Measurements from ENCODE around the gene PAPOLG. TPM values are rescaled to one million over a fixed set of nuclear protein-coding genes. Genes with fewer than 3 reads are reported as not detected.
A peak's percentile ranks its signal among the peaks of the same experiment; 100 is the strongest.

Gene PAPOLG
- total and polyA plus RNA-seq, 2 donors (not counting 1 experiment from before 2014, with no cell fraction given): 9.4 to 27.5 TPM

DNA sequence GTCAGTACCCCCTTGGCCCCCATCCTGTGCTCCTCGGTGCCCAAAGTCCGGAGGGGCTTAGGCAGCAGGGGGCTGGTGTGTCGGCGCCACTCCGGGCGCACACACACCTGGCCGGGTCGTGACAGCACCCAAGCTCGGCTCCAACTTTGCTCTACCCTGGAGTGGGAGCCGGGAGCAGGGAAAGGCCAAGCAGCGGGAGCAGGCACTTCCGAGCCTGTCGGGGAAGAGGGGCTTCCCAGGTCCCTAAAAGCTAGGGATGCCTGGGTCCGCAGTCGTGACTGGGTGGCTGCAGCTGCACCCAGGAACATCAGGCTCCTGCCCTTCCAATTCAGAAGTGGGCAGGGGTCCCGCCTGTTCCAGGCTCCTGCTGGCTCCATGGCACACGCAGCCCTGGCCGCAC is 48.4 kb downstream of the PAPOLG start:
- no peaks in the 10 kb centered on the region for H3K27me3 Mint-ChIP-seq
- POLR2A ChIA-PET: interaction anchor here (0.6 kb wide), 1 partner anchor 79 kb away, joined by 3 read pairs; no protein-coding TSS in a partner anchor

GRCh38 chr2:60806595-60806987 is 50.5 kb downstream of the PAPOLG start:
- H3K9me3 Mint-ChIP-seq (ENCODE audit: insufficient read depth): no peaks in the 10 kb centered on the region
- Histone ChIP-seq H3K79me2 (ENCODE audit: control insufficient read depth, insufficient read depth, low read length) (no peaks in the 10 kb centered on the region), H3K9me3 (ENCODE audit: control extremely low read depth in 1 of 3, control insufficient read depth in 2 of 3, insufficient read depth in 1 of 3, low read length in 2 of 3) (no peaks in the 10 kb centered on the region), H3K4me1 (ENCODE audit: control insufficient read depth in 2 of 2, insufficient read depth in 2 of 2, low read length in 2 of 2) (peaks cover 20 to 32% of the 10 kb centered on the region in 2 donors), H3K27ac (ENCODE audit: low read length in 2 of 2) (peak overlapping the region; percentile 31 to 55), H3K36me3 (replicated peaks in 1 of 2; ENCODE audit: control extremely low read depth in 1 of 2, control insufficient read depth in 1 of 2, extremely low read depth in 1 of 2, insufficient read depth in 2 of 2, low read length in 1 of 2) (peaks cover 0 to 12% of the 10 kb centered on the region in 2 experiments), H3K27me3 (replicated peaks in 1 of 4; ENCODE audit: control extremely low read depth in 1 of 4, control insufficient read depth in 3 of 4, insufficient read depth in 4 of 4, low read length in 3 of 4) (no peaks in the 10 kb centered on the region), H2AFZ (ENCODE audit: insufficient read depth, low read depth, low read length, poor library complexity, severe bottlenecking) (peak overlapping the region; percentile 52), H3K4me2 (replicated peaks; ENCODE audit: low read depth, low read length, poor library complexity, severe bottlenecking) (peak overlapping the region; percentile 39), H4K20me1 (ENCODE audit: control insufficient read depth, insufficient read depth, low read length, poor library complexity, severe bottlenecking) (no peaks in the 10 kb centered on the region), H3K9ac (ENCODE audit: low read length) (peak overlapping the region; percentile 1), H3K4me3 (ENCODE audit: control extremely low read depth in 1 of 5, extremely low read depth in 1 of 5, insufficient read depth in 1 of 5, low read depth in 2 of 5, low read length in 4 of 5) (no peak overlapping the region)
- intact Hi-C loops (cut with micrococcal nuclease): loop anchor here (5.0 kb wide), 1 partner anchor 36 kb away; no protein-coding TSS in a partner anchor
- TF ChIP-seq EZH2 (IDR thresholded peaks at IDR 0.05; ENCODE audit: borderline replicate concordance, insufficient read depth, low read depth, low read length, poor library complexity, severe bottlenecking): no peak
- no peak for TF ChIP-seq CTCF (IDR thresholded peaks at IDR 0.05)
- ATAC-seq (ENCODE audit: low read depth) (no peak), DNase-seq (no peak)
- H3K4me1 Mint-ChIP-seq: peaks cover 34% of the 10 kb centered on the region
- ChIA-PET CTCF (interaction anchor here (0.6 to 8.5 kb wide), 13 partner anchors 11 to 194 kb away, joined by 3 to 118 read pairs (median 6); partner anchors contain the start of gene REL), POLR2A (interaction anchor here (2.3 kb wide), 1 partner anchor 76 kb away, joined by 9 read pairs; the partner anchor contains the start of gene REL)
- peak overlapping the region; percentile 83 for H3K27ac Mint-ChIP-seq
- H3K27me3 Mint-ChIP-seq: no peaks in the 10 kb centered on the region
- no peak overlapping the region for H3K4me3 Mint-ChIP-seq
- 100% methylated on average over 3 of the region's 7 CpGs for WGBS (ENCODE audit: insufficient coverage)

More for the DNA sequence above, 48.4 kb downstream of the PAPOLG start:
- no peak for TF ChIP-seq CTCF (IDR thresholded peaks at IDR 0.05)
- 96% methylated on average over 18 of the region's 18 CpGs for WGBS (ENCODE audit: insufficient coverage)
- H3K9me3 ChIP-seq (ENCODE audit: control extremely low read depth in 1 of 3, control insufficient read depth in 2 of 3, insufficient read depth in 1 of 3, low read length in 2 of 3): no peaks in the 10 kb centered on the region
- H3K27me3 ChIP-seq (replicated peaks in 1 of 4; ENCODE audit: control extremely low read depth in 1 of 4, control insufficient read depth in 3 of 4, insufficient read depth in 4 of 4, low read length in 3 of 4): no peaks in the 10 kb centered on the region
- H2AFZ ChIP-seq (ENCODE audit: insufficient read depth, low read depth, low read length, poor library complexity, severe bottlenecking): no peak overlapping the region
- ATAC-seq (ENCODE audit: low read depth): no peak
- peaks cover 0 to 22% of the 10 kb centered on the region in 2 experiments for H3K36me3 ChIP-seq (replicated peaks in 1 of 2; ENCODE audit: control extremely low read depth in 1 of 2, control insufficient read depth in 1 of 2, extremely low read depth in 1 of 2, insufficient read depth in 2 of 2, low read length in 1 of 2)
- H3K79me2 ChIP-seq (ENCODE audit: control insufficient read depth, insufficient read depth, low read length): no peaks in the 10 kb centered on the region
- H3K4me2 ChIP-seq (replicated peaks; ENCODE audit: low read depth, low read length, poor library complexity, severe bottlenecking): no peak overlapping the region
- no peaks in the 10 kb centered on the region for H4K20me1 ChIP-seq (ENCODE audit: control insufficient read depth, insufficient read depth, low read length, poor library complexity, severe bottlenecking)
- no peak overlapping the region for H3K27ac ChIP-seq (ENCODE audit: low read length in 2 of 2)
- H3K4me1 ChIP-seq (ENCODE audit: control insufficient read depth in 2 of 2, insufficient read depth in 2 of 2, low read length in 2 of 2): peaks cover 20 to 31% of the 10 kb centered on the region in 2 donors
- Mint-ChIP-seq H3K9me3 (ENCODE audit: insufficient read depth) (no peaks in the 10 kb centered on the region), H3K4me3 (no peak overlapping the region), H3K4me1 (peaks cover 33% of the 10 kb centered on the region), H3K27ac (no peak overlapping the region)
- DNase-seq: no peak
- H3K9ac ChIP-seq (ENCODE audit: low read length): no peak overlapping the region
- CTCF ChIA-PET: interaction anchor here (1.0 to 8.5 kb wide), 13 partner anchors 9 to 196 kb away, joined by 3 to 118 read pairs (median 6); partner anchors contain the start of gene REL
- H3K4me3 ChIP-seq (ENCODE audit: control extremely low read depth in 1 of 5, extremely low read depth in 1 of 5, insufficient read depth in 1 of 5, low read depth in 2 of 5, low read length in 4 of 5): no peak overlapping the region
- intact Hi-C loops (cut with micrococcal nuclease): no loop called here

Data from B cell (primary cell).